ENCODE results near the gene CUEDC1.

Gene CUEDC1

DNA sequence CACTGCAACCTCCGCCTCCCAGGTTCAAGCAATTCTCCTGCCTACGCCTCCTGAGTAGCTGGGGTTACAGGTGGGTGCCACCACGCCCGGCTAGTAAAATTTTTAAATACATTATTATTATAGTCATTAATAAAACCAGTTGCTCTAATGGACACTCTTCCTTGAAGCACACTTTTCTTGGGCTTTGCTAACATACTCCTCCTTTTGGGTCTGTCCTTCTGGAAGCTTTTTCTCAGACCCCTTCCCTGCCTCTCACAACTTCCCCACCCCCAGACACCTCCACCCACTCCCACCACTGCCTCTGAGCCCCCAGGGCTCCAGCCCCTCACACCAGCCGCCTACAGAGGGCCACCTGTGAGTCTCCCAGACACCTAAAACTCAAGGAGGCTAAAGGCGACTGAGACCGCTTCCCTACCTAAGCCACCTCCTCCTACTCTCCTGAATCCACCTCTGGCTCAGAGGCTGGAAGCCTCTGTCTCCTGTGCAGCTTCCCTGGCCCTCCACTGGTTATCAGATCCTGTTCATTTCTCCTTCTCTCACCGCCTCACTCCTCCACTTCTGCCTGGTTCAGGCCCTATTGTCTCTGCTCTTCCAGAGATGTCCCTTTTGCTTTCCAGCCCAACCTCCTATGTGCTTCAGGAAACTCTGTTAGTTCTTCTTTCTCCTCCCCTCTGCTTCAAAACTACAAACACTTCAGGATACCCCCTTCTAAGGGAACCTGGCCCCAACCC, 2.1 kb upstream of the CUEDC1 start:
- no peak for DNase-seq (ENCODE audit: low read depth)
- H3K4me3 ChIP-seq (ENCODE audit: control insufficient read depth, low read depth, low read length) = no peak overlapping the region
- TF ChIP-seq, protein P1, sequence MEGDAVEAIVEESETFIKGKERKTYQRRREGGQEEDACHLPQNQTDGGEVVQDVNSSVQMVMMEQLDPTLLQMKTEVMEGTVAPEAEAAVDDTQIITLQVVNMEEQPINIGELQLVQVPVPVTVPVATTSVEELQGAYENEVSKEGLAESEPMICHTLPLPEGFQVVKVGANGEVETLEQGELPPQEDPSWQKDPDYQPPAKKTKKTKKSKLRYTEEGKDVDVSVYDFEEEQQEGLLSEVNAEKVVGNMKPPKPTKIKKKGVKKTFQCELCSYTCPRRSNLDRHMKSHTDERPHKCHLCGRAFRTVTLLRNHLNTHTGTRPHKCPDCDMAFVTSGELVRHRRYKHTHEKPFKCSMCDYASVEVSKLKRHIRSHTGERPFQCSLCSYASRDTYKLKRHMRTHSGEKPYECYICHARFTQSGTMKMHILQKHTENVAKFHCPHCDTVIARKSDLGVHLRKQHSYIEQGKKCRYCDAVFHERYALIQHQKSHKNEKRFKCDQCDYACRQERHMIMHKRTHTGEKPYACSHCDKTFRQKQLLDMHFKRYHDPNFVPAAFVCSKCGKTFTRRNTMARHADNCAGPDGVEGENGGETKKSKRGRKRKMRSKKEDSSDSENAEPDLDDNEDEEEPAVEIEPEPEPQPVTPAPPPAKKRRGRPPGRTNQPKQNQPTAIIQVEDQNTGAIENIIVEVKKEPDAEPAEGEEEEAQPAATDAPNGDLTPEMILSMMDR (conservative IDR thresholded peaks at IDR 0.05; ENCODE audit: control insufficient read depth, insufficient read depth, low read depth, low read length) = no peak

DNA sequence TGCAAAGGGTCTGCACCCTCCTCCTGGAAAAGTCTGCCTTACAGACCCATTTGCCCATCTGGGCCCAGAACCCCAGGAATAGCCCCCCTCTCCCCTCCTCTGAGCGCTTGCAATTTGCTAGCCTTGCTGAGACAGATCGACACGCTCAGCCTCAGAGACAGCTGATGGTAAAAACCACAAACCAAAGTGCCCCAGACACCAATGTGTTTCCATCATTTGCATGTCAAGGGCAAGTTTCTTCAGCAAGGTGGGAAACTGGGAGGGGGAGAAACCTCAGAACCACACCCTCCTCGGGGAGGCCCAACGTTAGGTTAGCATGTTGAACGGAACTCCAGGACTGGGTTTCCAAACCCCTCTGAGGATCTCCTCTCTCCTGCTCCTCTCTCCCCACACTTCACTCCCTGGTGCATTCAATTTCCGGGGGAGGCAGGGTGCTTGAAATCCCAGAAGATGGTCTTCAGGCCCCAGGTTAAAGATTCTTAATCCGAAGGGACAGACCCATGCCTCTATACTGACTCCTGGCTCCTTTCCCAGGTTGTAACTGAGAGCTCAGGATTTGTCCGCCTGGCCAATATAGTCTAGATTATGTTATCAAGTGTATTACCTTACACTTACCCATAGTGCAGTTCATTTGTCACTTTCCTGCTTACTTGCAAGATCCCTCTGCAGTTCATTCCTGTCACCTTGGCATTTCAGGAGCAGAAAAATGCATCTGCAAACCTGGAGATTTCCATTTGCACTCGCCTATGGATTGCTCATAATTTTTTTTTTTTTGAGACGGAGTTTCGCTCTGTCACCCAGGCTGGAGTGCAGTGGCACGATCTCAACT, 1.3 kb upstream of the CUEDC1 start:
- TF ChIP-seq, protein P1 (conservative IDR thresholded peaks at IDR 0.05; ENCODE audit: control insufficient read depth, insufficient read depth, low read depth, low read length) = no peak
- H3K4me3 ChIP-seq (ENCODE audit: control insufficient read depth, low read depth, low read length) = no peak overlapping the region
- no peak for DNase-seq (ENCODE audit: low read depth)

DNA sequence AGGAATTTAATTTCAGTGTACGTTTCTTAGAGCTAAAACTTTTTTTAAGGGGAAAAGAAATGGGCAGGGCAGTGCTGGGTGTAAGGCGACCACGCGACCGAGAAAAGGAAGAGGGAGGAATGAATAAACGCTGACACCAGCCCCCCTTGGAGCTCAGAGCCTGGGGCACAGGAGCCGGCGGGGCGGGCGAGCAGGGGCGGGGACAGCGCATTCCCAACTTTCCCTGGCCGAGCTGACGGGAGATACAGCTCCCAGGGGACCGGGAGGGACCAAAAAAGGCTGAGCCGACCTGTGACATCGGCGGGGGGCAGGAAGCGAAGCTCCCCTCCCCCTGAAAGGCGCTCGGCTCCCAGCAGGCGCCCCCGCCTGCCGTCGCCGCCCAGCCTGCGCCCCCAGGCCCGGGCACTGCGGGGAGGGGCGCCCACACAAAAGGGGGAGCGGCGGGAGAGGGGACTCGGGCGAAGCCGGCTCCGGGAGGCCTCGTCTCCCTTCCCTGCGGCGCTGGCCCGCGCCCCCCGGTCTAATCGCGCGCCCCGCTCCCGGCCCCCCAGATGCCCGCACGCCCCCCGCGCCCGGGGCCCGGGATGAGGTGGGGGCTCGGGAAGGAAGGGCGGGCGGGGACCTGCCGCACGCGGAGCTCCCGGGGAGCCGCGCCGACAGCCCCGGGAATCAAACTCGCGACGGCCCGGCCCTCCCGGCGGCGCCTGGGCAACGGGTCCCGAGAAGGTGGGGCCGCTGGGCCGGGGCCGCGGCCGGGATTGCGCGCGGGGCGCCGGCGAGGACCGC, 622 bp downstream of the CUEDC1 start:
- DNase-seq (ENCODE audit: low read depth) = peak; percentile 49
- TF ChIP-seq, protein P1 (conservative IDR thresholded peaks at IDR 0.05; ENCODE audit: control insufficient read depth, insufficient read depth, low read depth, low read length) = no peak
- peak overlapping the region; percentile 51 for H3K4me3 ChIP-seq (ENCODE audit: control insufficient read depth, low read depth, low read length)

DNA sequence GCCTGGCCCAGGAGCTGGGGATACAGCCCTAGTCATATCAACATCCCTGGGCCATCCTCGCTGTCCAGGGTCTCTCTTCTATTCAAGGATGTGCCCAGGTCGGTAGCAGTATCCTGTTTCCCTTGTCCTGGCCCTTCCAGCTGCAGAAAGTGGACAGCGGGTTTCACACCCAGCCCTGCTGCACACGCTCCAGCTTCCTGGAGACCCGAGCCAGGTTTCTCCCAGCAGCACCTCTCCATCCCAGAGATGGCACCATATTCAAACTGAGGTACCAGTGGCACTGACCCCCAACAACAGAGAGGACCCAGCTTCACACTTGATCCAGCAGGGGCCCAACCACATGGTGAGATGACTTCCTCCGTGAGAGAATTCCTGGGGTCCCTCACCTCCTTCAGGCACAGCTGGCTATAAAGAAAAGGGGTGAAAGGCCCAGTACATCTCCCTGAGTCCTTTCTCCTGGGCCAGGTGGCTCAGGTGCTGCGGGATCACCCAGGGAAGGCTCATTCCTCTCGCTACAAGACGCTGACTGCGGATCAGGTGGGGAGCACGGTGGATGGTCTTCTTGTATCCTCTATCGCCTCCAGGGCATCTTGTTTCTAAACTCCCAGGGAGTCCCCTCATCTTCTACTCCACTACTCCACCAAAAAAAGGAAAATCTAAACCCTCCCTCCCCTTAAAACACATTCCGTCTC, 1.4 kb downstream of the CUEDC1 start:
- peak overlapping the region; percentile 51 for H3K4me3 ChIP-seq (ENCODE audit: control insufficient read depth, low read depth, low read length)
- no peak for DNase-seq (ENCODE audit: low read depth)
- TF ChIP-seq, protein P1 (conservative IDR thresholded peaks at IDR 0.05; ENCODE audit: control insufficient read depth, insufficient read depth, low read depth, low read length) = no peak

DNA sequence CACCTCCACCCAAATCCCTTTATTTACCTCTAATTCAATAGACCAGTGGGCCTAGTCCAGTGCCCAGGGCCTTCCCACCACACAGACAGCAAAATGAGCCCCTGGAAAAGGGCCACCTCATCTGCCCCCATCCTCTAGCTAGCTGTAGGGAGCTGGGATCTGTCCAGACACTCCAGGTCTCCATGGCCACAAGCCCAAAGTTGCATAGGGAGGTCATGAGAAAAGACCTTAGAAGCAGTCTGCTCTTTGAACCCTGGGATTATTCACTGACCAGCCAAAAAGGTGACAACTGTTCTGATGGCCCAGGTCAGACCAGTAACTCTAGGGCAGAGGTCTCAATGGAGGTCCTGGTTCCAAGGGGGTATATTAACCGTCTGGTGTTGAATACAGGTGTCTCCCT, 2.0 kb downstream of the CUEDC1 start:
- TF ChIP-seq, protein P1 (conservative IDR thresholded peaks at IDR 0.05; ENCODE audit: control insufficient read depth, insufficient read depth, low read depth, low read length) = no peak
- no peak overlapping the region for H3K4me3 ChIP-seq (ENCODE audit: control insufficient read depth, low read depth, low read length)
- no peak for DNase-seq (ENCODE audit: low read depth)

DNA sequence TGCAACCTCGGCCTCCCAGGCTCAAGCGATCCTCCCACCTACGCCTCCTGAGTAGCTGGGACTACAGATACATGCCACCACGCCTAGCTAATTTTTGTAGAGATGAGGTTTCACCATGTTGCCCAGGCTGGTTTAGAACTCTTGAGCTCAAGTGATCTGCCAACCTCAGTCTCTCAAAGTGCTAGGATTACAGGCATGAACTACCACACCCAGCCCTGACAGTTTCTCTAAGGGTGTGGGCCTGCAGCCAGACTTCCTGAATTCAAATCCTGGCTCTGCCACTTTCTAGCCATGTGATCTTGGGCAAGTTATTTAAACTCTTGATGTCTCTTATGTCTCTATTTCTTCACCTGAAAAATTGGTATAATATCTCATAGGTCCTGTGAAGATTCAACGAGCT, 5.6 kb downstream of the CUEDC1 start:
- no peak overlapping the region for H3K4me3 ChIP-seq (ENCODE audit: control insufficient read depth, low read depth, low read length)
- DNase-seq (ENCODE audit: low read depth) = no peak
- TF ChIP-seq, protein P1 (conservative IDR thresholded peaks at IDR 0.05; ENCODE audit: control insufficient read depth, insufficient read depth, low read depth, low read length) = no peak

Measured in fibroblast of mammary gland (primary cell).